Common myeloid progenitor, CD34-positive (primary cell): ENCODE data around the gene MCFD2.

ENCODE experiments used
- CTCF ChIA-PET: fragments of 350-600 bp; sonication (Branson Sonifier 250); formaldehyde crosslinking; loops from one replicate; lab custom pipeline; 2021; ENCODE audit warnings: antibody characterized with exemption; lab: Charles Lee
- POLR2A ChIA-PET: fragments of 350-600 bp; sonication (Branson Sonifier 250); formaldehyde crosslinking; loops from one replicate; lab custom pipeline; 2021; ENCODE audit warnings: antibody characterized with exemption; lab: Charles Lee
- DNase-seq, 3 donors: peaks; one replicate each; pipeline versions ENCODE4 v3.0.0 to v3.0.0-alpha.2; 2013
- H3K27ac ChIP-seq, 2 experiments: 1 replicate in 1 of 2; 2 replicates in 1 of 2; pipeline ENCODE4 v1.7.0; 2013; ENCODE audit warnings: inconsistent platforms in 2 of 2, low read length in 2 of 2, mild to moderate bottlenecking in 2 of 2, low read depth in 1 of 2, moderate library complexity in 1 of 2; ENCODE audit not compliant: severe bottlenecking in 2 of 2, insufficient read depth in 1 of 2, poor library complexity in 1 of 2
- H3K27me3 ChIP-seq, 5 experiments: replicated peaks in 2 of 5; 1 replicate in 3 of 5; 2 replicates in 2 of 5; pipeline versions ENCODE4 v1.6.1 to v1.7.0; 2013; ENCODE audit warnings: low read length in 4 of 5, mild to moderate bottlenecking in 2 of 5, moderate library complexity in 2 of 5, inconsistent platforms in 1 of 5; ENCODE audit not compliant: insufficient read depth in 5 of 5, control insufficient read depth in 4 of 5
- H3K36me3 ChIP-seq, 4 experiments: 1 replicate in 2 of 4; 2 replicates in 2 of 4; pipeline versions ENCODE4 v1.6.1 to v1.7.0; 2013; ENCODE audit warnings: low read length in 3 of 4, control low read depth in 1 of 4, mild to moderate bottlenecking in 1 of 4; ENCODE audit not compliant: control insufficient read depth in 4 of 4, insufficient read depth in 4 of 4
- H3K4me1 ChIP-seq, 4 experiments: 1 replicate in 3 of 4; 2 replicates in 1 of 4; pipeline versions ENCODE4 v1.6.1 to v1.7.1; 2013; ENCODE audit warnings: low read length in 3 of 4, mild to moderate bottlenecking in 3 of 4, control low read depth in 1 of 4, inconsistent platforms in 1 of 4, moderate library complexity in 1 of 4; ENCODE audit not compliant: control insufficient read depth in 4 of 4, insufficient read depth in 4 of 4; ENCODE audit errors: control extremely low read depth in 1 of 4
- H3K4me3 ChIP-seq, 7 experiments: 1 replicate in 4 of 7; 2 replicates in 3 of 7; pipeline versions ENCODE4 v1.5.1 to v1.7.0; 2013; ENCODE audit warnings: mild to moderate bottlenecking in 7 of 7, low read length in 6 of 7, moderate library complexity in 6 of 7, inconsistent platforms in 2 of 7, low read depth in 2 of 7, control low read depth in 1 of 7; ENCODE audit not compliant: insufficient read depth in 4 of 7, control insufficient read depth in 1 of 7; ENCODE audit errors: extremely low read depth in 1 of 7
- H3K9me3 ChIP-seq, 5 experiments: 1 replicate in 4 of 5; 2 replicates in 1 of 5; pipeline versions ENCODE4 v1.6.1 to v1.7.1; 2013; ENCODE audit warnings: low read length in 4 of 5, mild to moderate bottlenecking in 2 of 5, inconsistent platforms in 1 of 5, low read depth in 1 of 5, moderate library complexity in 1 of 5; ENCODE audit not compliant: control insufficient read depth in 4 of 5, insufficient read depth in 2 of 5; ENCODE audit errors: control extremely low read depth in 1 of 5
- WGBS: methylation state at CpG from one replicate; pipeline ENCODE4 v1.1.5; 2013; ENCODE audit not compliant: insufficient coverage; 5-methylcytosine and 5-hydroxymethylcytosine counted together

Gene MCFD2

GRCh38 chr2:46950314-46950713 lies 34.7 kb upstream of the MCFD2 start:
- Histone ChIP-seq H3K9me3 (no peaks in the 10 kb centered on the region), H3K4me1 (peaks cover 6 to 35% (median 25%) of the 10 kb centered on the region in 4 experiments), H3K27ac (no peak overlapping the region), H3K27me3 (no peaks in the 10 kb centered on the region), H3K4me3 (no peak overlapping the region), H3K36me3 (peaks cover 2 to 67% (median 35%) of the 10 kb centered on the region in 4 experiments)
- no peak for DNase-seq
- ChIA-PET POLR2A (no interaction called here), CTCF (interaction anchor here (1.2 kb wide), 1 partner anchor 86 kb away, joined by 3 read pairs; no protein-coding TSS in a partner anchor)
- 98% methylated on average over 6 of the region's 8 CpGs for WGBS

GRCh38 chr2:46947841-46948240 lies 32.2 kb upstream of the MCFD2 start:
- peaks cover 0 to 64% (median 18%) of the 10 kb centered on the region in 4 experiments for H3K36me3 ChIP-seq
- no peak overlapping the region for H3K27ac ChIP-seq
- no peaks in the 10 kb centered on the region for H3K27me3 ChIP-seq
- H3K4me3 ChIP-seq = no peak overlapping the region
- DNase-seq = no peak
- H3K9me3 ChIP-seq = no peaks in the 10 kb centered on the region
- ChIA-PET CTCF (interaction anchor here (1.0 to 1.1 kb wide), 3 partner anchors 11 to 35 kb away, joined by 3 read pairs; no protein-coding TSS in a partner anchor), POLR2A (no interaction called here)
- peaks cover 16 to 54% (median 44%) of the 10 kb centered on the region in 4 experiments for H3K4me1 ChIP-seq
- WGBS = 80% methylated on average over 8 of the region's 11 CpGs

- H3K4me1 ChIP-seq = peaks cover 24 to 63% (median 47%) of the 10 kb centered on the region in 4 experiments
- H3K9me3 ChIP-seq = no peaks in the 10 kb centered on the region
- ChIA-PET POLR2A (no interaction called here), CTCF (interaction anchor here (2.8 kb wide), 1 partner anchor 10 kb away, joined by 7 read pairs; no protein-coding TSS in a partner anchor)
- H3K4me3 ChIP-seq = peak overlapping the region in 3 of 7 experiments; percentile 11 to 19 (median 15)
- peak in 2 of 3 donors; percentile 51 to 59 for DNase-seq
- H3K27ac ChIP-seq = peak overlapping the region in 1 of 2 experiments; percentile 54
- no peaks in the 10 kb centered on the region for H3K27me3 ChIP-seq
- 25% methylated on average over 6 of the region's 7 CpGs for WGBS
- H3K36me3 ChIP-seq = peaks cover 0 to 46% (median 6%) of the 10 kb centered on the region in 4 experiments
These were observed 30.1 kb upstream of the MCFD2 start for GRCh38 chr2:46945671-46946070.

DNA sequence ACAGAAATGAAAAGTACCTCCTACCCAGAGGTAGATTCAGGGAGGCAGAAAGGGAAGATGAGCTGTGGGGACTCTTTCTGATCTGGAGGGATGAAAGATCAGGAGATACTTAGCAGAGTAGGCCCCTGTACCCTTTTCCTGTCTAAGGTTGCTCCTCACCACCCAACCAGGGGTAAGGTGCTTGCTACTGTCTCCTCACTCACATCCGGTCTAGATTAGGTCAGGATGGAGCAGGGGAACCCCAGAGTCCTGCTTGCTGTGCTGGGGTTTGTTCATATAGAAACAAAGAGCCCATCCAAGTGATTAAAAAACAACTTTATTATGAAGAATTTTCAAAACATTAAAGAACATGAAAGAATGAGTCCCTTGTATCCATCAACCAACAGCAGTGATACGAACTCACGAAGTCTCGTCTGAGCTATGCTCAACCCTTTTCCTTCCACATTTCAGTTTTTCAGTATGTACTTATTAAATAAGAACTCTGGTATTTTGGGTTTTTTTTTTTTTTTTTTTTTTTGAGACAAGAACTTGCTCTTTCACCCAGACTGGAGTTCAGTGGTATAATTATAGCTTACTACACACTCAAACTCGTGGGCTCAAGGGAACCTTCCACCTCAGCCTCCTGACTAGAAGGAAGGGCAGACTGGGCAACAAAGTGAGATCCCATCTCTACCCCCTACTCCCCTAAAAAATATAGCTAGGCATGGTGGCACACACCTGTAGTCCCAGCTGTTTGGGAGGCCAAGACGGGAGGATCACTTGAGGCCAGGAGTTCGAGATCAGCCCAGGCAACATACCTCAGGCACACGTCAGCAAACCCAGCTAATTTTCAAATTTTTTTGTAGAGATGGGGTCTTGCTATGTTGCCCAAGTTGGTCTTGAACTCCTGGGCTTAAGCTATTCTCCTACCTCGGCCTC lies 28.5 kb upstream of the MCFD2 start:
- ChIA-PET CTCF (interaction anchor here (0.8 to 2.8 kb wide), 3 partner anchors 9 to 39 kb away, joined by 3 to 7 read pairs (median 7); no protein-coding TSS in a partner anchor), POLR2A (interaction anchor here (0.6 kb wide), 1 partner anchor 104 kb away, joined by 8 read pairs; no protein-coding TSS in a partner anchor)
- WGBS = 100% methylated on average over 2 of the region's 9 CpGs
- H3K4me3 ChIP-seq = peak overlapping the region in 4 of 7 experiments; percentile 91 to 99 (median 94)
- no peak for DNase-seq
- no peaks in the 10 kb centered on the region for H3K27me3 ChIP-seq
- H3K9me3 ChIP-seq = no peaks in the 10 kb centered on the region
- peaks cover 0 to 38% (median 4%) of the 10 kb centered on the region in 4 experiments for H3K36me3 ChIP-seq
- peak overlapping the region in 1 of 2 experiments; percentile 28 for H3K27ac ChIP-seq
- peaks cover 22 to 72% (median 58%) of the 10 kb centered on the region in 4 experiments for H3K4me1 ChIP-seq

- CTCF ChIA-PET = no interaction called here
- Histone ChIP-seq H3K4me1 (peaks cover 22 to 69% (median 58%) of the 10 kb centered on the region in 4 experiments), H3K4me3 (peak overlapping the region; percentile 11 to 99 (median 91)), H3K27ac (peak overlapping the region; percentile 61 to 83), H3K27me3 (no peaks in the 10 kb centered on the region), H3K36me3 (peaks cover 0 to 32% (median 3%) of the 10 kb centered on the region in 4 experiments), H3K9me3 (no peaks in the 10 kb centered on the region)
- DNase-seq = no peak
- POLR2A ChIA-PET = interaction anchor here (0.8 kb wide), 1 partner anchor 38 kb away, joined by 3 read pairs; no protein-coding TSS in a partner anchor
- WGBS = 95% methylated on average over 7 of the region's 10 CpGs
These were observed 27.5 kb upstream of the MCFD2 start for GRCh38 chr2:46942891-46943626.

DNA sequence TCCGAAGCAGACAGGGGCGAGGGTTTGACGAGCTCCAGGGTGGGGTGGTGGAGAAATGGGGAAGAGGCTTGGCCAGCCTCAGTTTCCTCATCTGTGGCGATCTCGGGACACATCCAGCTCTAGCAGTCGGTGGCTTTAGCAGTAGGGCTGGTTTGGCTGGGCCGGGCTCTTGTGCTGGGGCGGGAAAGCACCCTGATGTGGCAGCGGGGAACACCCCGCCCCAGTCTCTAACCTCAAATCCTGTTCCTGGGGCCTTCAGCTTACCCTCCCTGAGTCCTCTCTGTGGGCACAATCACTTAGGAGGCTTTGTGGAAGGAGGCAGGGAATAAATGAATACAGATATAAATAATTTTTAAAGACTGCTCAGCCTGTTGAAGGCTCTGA lies 26.5 kb upstream of the MCFD2 start:
- H3K27ac ChIP-seq = peak overlapping the region; percentile 61 to 83
- WGBS = 3% methylated on average over 6 of the region's 10 CpGs
- H3K36me3 ChIP-seq = peaks cover 0 to 27% (median 3%) of the 10 kb centered on the region in 4 experiments
- DNase-seq = peak in 2 of 3 donors; percentile 87 to 91
- peaks cover 21 to 65% (median 58%) of the 10 kb centered on the region in 4 experiments for H3K4me1 ChIP-seq
- no peaks in the 10 kb centered on the region for H3K9me3 ChIP-seq
- no peaks in the 10 kb centered on the region for H3K27me3 ChIP-seq
- ChIA-PET CTCF (no interaction called here), POLR2A (interaction anchor here (0.8 kb wide), 1 partner anchor 39 kb away, joined by 3 read pairs; no protein-coding TSS in a partner anchor)
- peak overlapping the region; percentile 71 to 99 (median 92) for H3K4me3 ChIP-seq
